ENCODE measurements around the gene MUC20. TPM values are rescaled to one million over a fixed set of nuclear protein-coding genes. Genes with fewer than 3 reads are reported as not detected.

MUC20 gene
- total RNA-seq, 1 experiment from 2014 or later, result 176 TPM

DNA sequence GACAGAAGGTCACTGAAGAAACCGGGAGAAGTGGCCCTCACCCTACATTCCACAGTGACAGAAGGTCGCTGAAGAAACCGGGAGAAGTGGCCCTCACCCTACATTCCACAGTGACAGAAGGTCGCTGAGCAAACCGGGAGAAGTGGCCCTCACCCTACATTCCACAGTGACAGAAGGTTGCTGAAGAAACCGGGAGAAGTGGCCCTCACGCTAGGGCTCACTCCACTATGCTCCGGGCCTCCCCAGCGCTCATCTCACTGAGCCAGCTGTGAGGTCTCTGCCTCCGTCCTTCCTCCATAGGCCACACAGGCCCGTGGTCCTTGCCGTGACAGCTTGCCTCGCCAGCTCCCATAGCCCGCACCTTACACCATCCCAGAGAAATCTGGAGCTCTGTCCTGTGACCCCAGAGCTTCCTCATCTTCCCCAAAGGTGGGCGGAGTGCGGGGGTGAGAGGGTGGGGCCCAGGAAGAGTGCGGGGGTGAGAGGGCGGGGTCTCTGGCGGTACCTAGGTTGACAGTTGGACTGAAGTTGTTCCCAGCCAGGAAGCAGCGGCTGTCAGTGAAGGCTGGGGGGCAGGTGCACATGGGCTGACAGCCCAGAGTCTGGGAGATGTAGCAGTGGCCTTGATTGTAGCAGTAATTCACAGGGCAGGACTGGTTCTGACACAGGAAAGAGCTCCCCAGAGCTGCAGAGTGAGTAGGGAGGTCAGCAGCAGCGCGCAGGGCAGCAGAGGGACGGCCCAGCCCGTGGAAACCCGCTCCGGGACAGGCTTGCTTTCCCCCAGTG is 32.0 kb downstream of the MUC20 start:
- H3F3A ChIP-seq (ENCODE audit: insufficient read depth, low read depth), result peaks cover 17% of the 10 kb centered on the region; the same call in 1 of the 2 replicates
- POLR2A ChIA-PET (ENCODE audit: unreplicated experiment), result no interaction called here
- TF ChIP-seq EZH2 (IDR thresholded peaks at IDR 0.05; ENCODE audit: low read depth), result no peak
- TF ChIP-seq, protein P1, sequence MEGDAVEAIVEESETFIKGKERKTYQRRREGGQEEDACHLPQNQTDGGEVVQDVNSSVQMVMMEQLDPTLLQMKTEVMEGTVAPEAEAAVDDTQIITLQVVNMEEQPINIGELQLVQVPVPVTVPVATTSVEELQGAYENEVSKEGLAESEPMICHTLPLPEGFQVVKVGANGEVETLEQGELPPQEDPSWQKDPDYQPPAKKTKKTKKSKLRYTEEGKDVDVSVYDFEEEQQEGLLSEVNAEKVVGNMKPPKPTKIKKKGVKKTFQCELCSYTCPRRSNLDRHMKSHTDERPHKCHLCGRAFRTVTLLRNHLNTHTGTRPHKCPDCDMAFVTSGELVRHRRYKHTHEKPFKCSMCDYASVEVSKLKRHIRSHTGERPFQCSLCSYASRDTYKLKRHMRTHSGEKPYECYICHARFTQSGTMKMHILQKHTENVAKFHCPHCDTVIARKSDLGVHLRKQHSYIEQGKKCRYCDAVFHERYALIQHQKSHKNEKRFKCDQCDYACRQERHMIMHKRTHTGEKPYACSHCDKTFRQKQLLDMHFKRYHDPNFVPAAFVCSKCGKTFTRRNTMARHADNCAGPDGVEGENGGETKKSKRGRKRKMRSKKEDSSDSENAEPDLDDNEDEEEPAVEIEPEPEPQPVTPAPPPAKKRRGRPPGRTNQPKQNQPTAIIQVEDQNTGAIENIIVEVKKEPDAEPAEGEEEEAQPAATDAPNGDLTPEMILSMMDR (conservative IDR thresholded peaks at IDR 0.05), result no peak
- H3K4me1 ChIP-seq (replicated peaks; ENCODE audit: insufficient read depth), result peaks cover 20% of the 10 kb centered on the region
- no peaks in the 10 kb centered on the region for H3K9me3 ChIP-seq (ENCODE audit: insufficient read depth, low read depth)
- intact Hi-C loops (cut with micrococcal nuclease; ENCODE audit: unreplicated experiment), result no loop called here
- no peak overlapping the region for H3K4me3 ChIP-seq
- H3K27ac ChIP-seq, result no peak overlapping the region
- H3K36me3 ChIP-seq (ENCODE audit: low read depth), result no peaks in the 10 kb centered on the region
- BruUV-seq (replicated peaks), result no TSS peak
- DNase-seq, result peak; percentile 30 to 55
- H3K9me2 ChIP-seq (ENCODE audit: insufficient read depth), result no peaks in the 10 kb centered on the region
- CTCF ChIA-PET, result no interaction called here
- no peak overlapping the region for H2AFZ ChIP-seq
- H3K79me2 ChIP-seq (ENCODE audit: low read depth), result no peaks in the 10 kb centered on the region
- H3K27me3 ChIP-seq (ENCODE audit: insufficient read depth, low read depth), result no peaks in the 10 kb centered on the region
- H4K20me1 ChIP-seq (ENCODE audit: insufficient read depth), result no peaks in the 10 kb centered on the region
- no peak overlapping the region for H3K4me2 ChIP-seq

DNA sequence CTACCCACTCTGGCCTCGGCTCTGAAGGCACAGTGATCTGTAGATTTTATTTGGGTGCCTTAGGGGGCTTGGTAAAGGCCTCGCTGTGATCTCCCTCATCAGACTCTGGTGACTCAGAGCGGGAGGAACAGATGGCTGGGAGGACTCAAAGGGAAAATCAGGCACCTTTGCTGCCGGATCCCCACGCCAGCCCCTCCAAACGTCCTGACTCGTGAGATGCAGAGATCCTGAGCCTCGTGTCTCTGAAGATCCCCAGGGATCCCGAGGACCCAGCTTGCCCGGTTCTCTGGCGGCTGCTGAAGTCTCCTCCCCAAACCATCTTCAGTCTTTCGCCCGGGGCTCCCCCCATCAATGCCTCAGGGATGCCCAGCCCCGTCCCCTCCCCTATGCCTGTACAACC is 32.8 kb downstream of the MUC20 start:
- POLR2A ChIA-PET (ENCODE audit: unreplicated experiment), result no interaction called here
- BruUV-seq (replicated peaks), result no TSS peak

DNA sequence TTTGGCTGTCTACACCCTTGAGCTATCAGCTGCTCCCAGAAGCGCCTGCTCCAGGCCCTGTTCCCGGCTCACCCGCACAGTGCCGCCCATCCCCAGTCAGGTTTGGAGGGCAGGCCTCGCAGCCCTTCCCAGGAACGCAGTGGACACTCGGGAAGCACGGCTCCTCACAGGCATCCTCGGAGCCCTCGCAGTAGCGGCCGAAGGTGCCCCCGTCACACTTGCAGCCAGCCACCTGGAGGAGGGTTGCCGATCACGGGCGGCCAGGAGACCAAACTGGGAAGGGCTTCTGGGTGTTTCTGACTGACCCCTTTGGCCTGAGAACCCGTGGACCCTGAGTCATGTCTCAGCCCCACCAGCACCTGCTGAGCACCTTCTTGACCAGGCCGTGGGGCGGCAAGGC is 33.4 kb downstream of the MUC20 start:
- no TSS peak for BruUV-seq (replicated peaks)
- no peak for TF ChIP-seq EZH2 (IDR thresholded peaks at IDR 0.05; ENCODE audit: low read depth)
- TF ChIP-seq, protein P1 (conservative IDR thresholded peaks at IDR 0.05), result no peak
- Histone ChIP-seq H3K4me3 (no peak overlapping the region), H3K4me2 (no peak overlapping the region), H3F3A (ENCODE audit: insufficient read depth, low read depth) (peaks cover 12% of the 10 kb centered on the region; the same call in 1 of the 2 replicates), H4K20me1 (ENCODE audit: insufficient read depth) (no peaks in the 10 kb centered on the region), H3K27me3 (ENCODE audit: insufficient read depth, low read depth) (no peaks in the 10 kb centered on the region), H2AFZ (no peak overlapping the region), H3K9me3 (ENCODE audit: insufficient read depth, low read depth) (no peaks in the 10 kb centered on the region), H3K27ac (no peak overlapping the region), H3K4me1 (replicated peaks; ENCODE audit: insufficient read depth) (peaks cover 15% of the 10 kb centered on the region), H3K79me2 (ENCODE audit: low read depth) (no peaks in the 10 kb centered on the region), H3K36me3 (ENCODE audit: low read depth) (no peaks in the 10 kb centered on the region), H3K9me2 (ENCODE audit: insufficient read depth) (no peaks in the 10 kb centered on the region)
- DNase-seq, result no peak
- CTCF ChIA-PET, result no interaction called here
- POLR2A ChIA-PET (ENCODE audit: unreplicated experiment), result no interaction called here
- intact Hi-C loops (cut with micrococcal nuclease; ENCODE audit: unreplicated experiment), result no loop called here

More for the DNA sequence above, 32.8 kb downstream of the MUC20 start:
- H3F3A ChIP-seq (ENCODE audit: insufficient read depth, low read depth), result peaks cover 17% of the 10 kb centered on the region; the same call in 1 of the 2 replicates
- H4K20me1 ChIP-seq (ENCODE audit: insufficient read depth), result no peaks in the 10 kb centered on the region
- H3K9me2 ChIP-seq (ENCODE audit: insufficient read depth), result no peaks in the 10 kb centered on the region
- H2AFZ ChIP-seq, result no peak overlapping the region
- no peak for TF ChIP-seq EZH2 (IDR thresholded peaks at IDR 0.05; ENCODE audit: low read depth)
- TF ChIP-seq, protein P1 (conservative IDR thresholded peaks at IDR 0.05), result no peak
- H3K36me3 ChIP-seq (ENCODE audit: low read depth), result no peaks in the 10 kb centered on the region
- intact Hi-C loops (cut with micrococcal nuclease; ENCODE audit: unreplicated experiment), result no loop called here
- DNase-seq, result no peak
- no peaks in the 10 kb centered on the region for H3K27me3 ChIP-seq (ENCODE audit: insufficient read depth, low read depth)
- H3K4me3 ChIP-seq, result no peak overlapping the region
- peaks cover 15% of the 10 kb centered on the region for H3K4me1 ChIP-seq (replicated peaks; ENCODE audit: insufficient read depth)
- no peak overlapping the region for H3K27ac ChIP-seq
- no peak overlapping the region for H3K4me2 ChIP-seq
- CTCF ChIA-PET, result no interaction called here
- no peaks in the 10 kb centered on the region for H3K79me2 ChIP-seq (ENCODE audit: low read depth)
- no peaks in the 10 kb centered on the region for H3K9me3 ChIP-seq (ENCODE audit: insufficient read depth, low read depth)
